Astrocyte of the spinal cord (primary cell): ENCODE measurements around the gene PRKD3.

Experiments used
- DNase-seq: peaks from one replicate; pipeline ENCODE4 v3.0.0; 2011; ENCODE audit warnings: low read depth, low spot score
- H3K4me3 ChIP-seq: 2 replicates; pipeline ENCODE4 v1.5.1; 2011; ENCODE audit warnings: low read depth, mild to moderate bottlenecking, low read length, moderate library complexity
- CTCF ChIP-seq: IDR thresholded peaks from 2 replicates; pipeline ENCODE4 v1.5.1; 2012; ENCODE audit warnings: low read depth, mild to moderate bottlenecking, low read length, inconsistent platforms
- in situ Hi-C: cut with HindIII; loops from 2 replicates; pipeline ENCODE4 v1.10.0; 2017; ENCODE audit warnings: low sequenced_read_pairs

PRKD3 gene

GRCh38 chr2:37321029-37321682, 3.5 kb downstream of the PRKD3 start:
- H3K4me3 ChIP-seq: no peak overlapping the region
- in situ Hi-C loops: no loop called here
- no peak for DNase-seq
- TF ChIP-seq CTCF: no peak

- no peak for DNase-seq
Observed at GRCh38 chr2:37319754-37320609, 4.7 kb downstream of the PRKD3 start.

GRCh38 chr2:37318401-37318800, 6.2 kb downstream of the PRKD3 start:
- DNase-seq: peak; percentile 69
- in situ Hi-C loops: no loop called here
- TF ChIP-seq CTCF: no peak
- H3K4me3 ChIP-seq: no peak overlapping the region

More at GRCh38 chr2:37319754-37320609, 4.7 kb downstream of the PRKD3 start:
- no peak for TF ChIP-seq CTCF
- H3K4me3 ChIP-seq: no peak overlapping the region
- in situ Hi-C loops: no loop called here

GRCh38 chr2:37317746-37318145, 6.9 kb downstream of the PRKD3 start:
- DNase-seq: no peak
- no peak overlapping the region for H3K4me3 ChIP-seq
- TF ChIP-seq CTCF: no peak
- in situ Hi-C loops: no loop called here

GRCh38 chr2:37316181-37316580, 8.5 kb downstream of the PRKD3 start:
- in situ Hi-C loops: no loop called here
- no peak for TF ChIP-seq CTCF
- DNase-seq: no peak
- no peak overlapping the region for H3K4me3 ChIP-seq

GRCh38 chr2:37315364-37315763, 9.3 kb downstream of the PRKD3 start:
- in situ Hi-C loops: no loop called here
- no peak for DNase-seq
- no peak overlapping the region for H3K4me3 ChIP-seq
- TF ChIP-seq CTCF: no peak
